ENCODE measurements around the gene DENND1C. TPM values are rescaled to one million over a fixed set of nuclear protein-coding genes. Genes with fewer than 3 reads are reported as not detected.

Gene DENND1C
- total RNA-seq, 2 experiments from 2014 or later, result 58.2 to 61.2 TPM

DNA sequence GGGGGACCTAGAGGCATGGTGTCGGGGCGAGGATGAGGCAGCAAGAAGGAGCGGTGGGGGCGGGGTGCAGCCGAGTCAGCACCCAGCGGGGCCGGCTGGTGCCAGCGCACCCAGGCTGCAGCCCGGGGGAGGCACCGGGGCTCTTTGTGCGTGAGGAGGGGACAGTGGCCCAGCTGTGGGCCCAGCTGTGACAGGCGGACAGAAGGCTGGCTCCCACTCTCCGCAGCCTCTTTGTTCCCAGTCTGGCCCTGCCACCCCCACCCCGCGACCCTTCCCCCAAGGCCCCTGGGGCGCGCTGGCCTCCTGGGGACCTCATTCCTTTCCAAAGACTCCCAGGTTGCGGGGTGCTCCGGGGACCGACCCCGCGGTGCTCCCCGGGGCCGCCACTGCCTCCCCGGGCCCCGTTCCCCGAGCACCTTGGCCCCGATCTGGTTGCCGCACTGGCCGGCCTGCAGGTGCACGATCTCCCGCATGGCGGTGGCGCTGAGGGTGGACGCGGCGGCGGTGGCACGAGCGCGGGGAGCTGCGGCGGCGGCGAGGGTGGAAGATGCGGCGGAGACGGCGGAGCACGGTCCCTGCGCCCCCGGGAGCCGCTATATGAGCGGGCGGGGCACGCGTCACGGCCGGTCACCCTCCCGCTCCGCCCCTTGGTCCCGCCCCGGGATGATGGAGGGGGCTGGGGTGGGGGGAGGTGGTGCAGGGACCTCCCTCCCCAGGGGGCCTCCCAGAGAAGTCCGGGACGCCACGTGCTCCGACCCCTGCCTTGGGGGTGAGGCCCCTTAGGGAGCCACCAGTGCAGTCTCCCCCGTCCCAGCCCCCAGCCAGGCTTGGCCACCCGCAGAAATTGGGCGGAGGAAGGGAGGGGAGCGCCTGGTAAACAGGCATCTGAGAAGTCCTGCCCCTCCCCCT is 20.4 kb upstream of the DENND1C start, which contains the start of gene TUBB4A:
TSS of gene TUBB4A (minus strand) at position 570 of the 909 bp plus-strand sequence. CDS start at position 473, 97 bp downstream.
- intact Hi-C loops (cut with micrococcal nuclease), result no loop called here
- peaks cover 14% of the 10 kb centered on the region for H3K4me1 Mint-ChIP-seq (ENCODE audit: low read depth)
- peak within 1 kb of the TSS; percentile 61 for H3K27ac Mint-ChIP-seq
- ATAC-seq (peak; percentile 76), DNase-seq (peak; percentile 70)
- CTCF ChIA-PET, result interaction anchor here (1.3 to 1.7 kb wide), 3 partner anchors 14 to 65 kb away, joined by 3 to 6 read pairs (median 4); partner anchors contain the start of gene DENND1C
- H3K4me3 Mint-ChIP-seq, result peak within 1 kb of the TSS; percentile 78
- H3K27me3 Mint-ChIP-seq, result peaks cover 3% of the 10 kb centered on the region
- no peaks in the 10 kb centered on the region for H3K36me3 Mint-ChIP-seq (ENCODE audit: low read depth)
- no peaks in the 10 kb centered on the region for H3K9me3 Mint-ChIP-seq
- POLR2A ChIA-PET, result interaction anchor here (0.8 to 1.3 kb wide), 3 partner anchors 11 to 76 kb away, joined by 4 to 8 read pairs (median 4); partner anchors contain the start of gene DENND1C
- TF ChIP-seq, protein P1, sequence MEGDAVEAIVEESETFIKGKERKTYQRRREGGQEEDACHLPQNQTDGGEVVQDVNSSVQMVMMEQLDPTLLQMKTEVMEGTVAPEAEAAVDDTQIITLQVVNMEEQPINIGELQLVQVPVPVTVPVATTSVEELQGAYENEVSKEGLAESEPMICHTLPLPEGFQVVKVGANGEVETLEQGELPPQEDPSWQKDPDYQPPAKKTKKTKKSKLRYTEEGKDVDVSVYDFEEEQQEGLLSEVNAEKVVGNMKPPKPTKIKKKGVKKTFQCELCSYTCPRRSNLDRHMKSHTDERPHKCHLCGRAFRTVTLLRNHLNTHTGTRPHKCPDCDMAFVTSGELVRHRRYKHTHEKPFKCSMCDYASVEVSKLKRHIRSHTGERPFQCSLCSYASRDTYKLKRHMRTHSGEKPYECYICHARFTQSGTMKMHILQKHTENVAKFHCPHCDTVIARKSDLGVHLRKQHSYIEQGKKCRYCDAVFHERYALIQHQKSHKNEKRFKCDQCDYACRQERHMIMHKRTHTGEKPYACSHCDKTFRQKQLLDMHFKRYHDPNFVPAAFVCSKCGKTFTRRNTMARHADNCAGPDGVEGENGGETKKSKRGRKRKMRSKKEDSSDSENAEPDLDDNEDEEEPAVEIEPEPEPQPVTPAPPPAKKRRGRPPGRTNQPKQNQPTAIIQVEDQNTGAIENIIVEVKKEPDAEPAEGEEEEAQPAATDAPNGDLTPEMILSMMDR (IDR thresholded peaks at IDR 0.05), result peak; percentile 22

DNA sequence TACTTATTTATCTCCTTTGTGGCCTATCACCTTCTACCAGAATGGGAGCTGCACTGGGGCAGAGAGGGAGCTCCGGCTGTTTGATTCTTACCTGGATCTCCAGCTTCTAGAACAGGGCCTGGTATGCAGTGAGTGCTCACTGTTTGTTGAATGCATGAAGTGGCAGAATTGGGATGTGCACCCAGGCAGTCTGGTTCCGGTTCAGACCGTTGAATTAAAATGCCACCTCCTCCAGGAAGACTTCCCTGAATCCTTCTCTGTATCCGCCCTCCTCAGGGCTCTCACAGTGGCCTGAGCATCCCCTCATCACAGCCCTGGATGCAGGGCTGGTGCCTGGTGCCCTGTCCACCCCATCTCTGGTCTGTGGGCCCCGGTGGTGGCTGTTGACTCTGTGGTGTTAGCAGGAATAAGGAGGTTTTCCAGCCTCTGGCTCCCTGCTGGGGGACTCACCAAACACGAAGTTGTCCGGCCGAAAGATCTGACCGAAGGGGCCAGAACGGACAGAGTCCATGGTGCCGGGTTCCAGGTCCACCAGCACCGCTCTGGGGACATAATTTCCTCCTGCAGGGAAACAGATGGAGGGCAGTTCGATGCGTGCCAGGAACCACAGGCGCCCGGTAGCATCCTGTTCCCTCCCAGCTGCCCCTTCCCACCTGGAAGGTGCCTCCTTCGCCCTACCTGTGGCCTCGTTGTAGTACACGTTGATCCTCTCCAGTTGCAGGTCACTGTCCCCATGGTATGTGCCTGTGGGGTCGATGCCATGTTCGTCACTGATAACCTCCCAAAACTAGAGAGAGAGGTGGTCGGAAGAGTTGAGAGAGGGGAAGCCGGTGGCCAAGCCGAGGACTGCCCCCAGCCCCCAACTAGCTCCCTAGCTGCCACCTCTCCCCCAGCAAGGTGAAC is 19.5 kb upstream of the DENND1C start:
- H3K4me3 Mint-ChIP-seq, result peak overlapping the region; percentile 78

DNA sequence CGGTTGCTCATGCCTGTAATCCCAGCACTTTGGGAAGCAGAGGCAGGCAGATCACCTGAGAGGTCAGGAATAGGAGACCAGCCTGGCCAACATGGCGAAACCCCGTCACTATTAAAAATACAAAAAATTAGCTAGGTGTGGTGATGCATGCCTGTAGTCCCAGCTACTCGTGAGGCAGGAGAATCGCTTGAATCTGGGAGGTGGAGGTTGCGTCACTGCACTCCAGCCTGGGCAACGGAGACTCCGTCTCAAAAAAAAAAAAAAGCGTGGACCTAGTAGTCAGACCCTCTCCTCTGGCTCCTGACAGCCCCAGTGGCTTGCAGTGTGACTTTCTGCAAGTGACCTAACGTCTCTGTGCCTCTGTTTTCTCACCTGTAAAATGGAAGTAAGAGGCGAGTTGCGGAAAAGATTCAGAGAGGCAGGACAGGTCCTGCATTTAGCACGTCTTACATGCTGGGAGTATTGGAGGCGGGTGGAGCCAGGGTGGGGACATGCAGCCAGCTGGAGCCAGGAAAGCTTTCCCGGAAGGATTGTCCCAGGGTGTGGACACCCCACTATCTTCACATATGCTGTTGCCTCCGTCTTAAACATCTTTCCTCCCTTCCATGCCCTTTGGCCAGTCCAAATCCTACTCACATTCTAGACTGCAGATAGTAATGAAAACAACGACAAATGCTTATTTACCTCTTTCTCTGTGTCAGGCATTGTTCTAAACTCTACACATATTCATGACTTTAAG is 17.6 kb upstream of the DENND1C start:
- no peak overlapping the region for H3K4me3 Mint-ChIP-seq
- intact Hi-C loops (cut with micrococcal nuclease), result no loop called here
- ChIA-PET CTCF (interaction anchor here (1.4 kb wide), 1 partner anchor 10 kb away, joined by 4 read pairs; no protein-coding TSS in a partner anchor), POLR2A (interaction anchor here (1.5 kb wide), 1 partner anchor 18 kb away, joined by 4 read pairs; the partner anchor contains the start of gene DENND1C)
- H3K36me3 Mint-ChIP-seq (ENCODE audit: low read depth), result no peaks in the 10 kb centered on the region
- H3K4me1 Mint-ChIP-seq (ENCODE audit: low read depth), result peaks cover 8% of the 10 kb centered on the region
- TF ChIP-seq, protein P1 (IDR thresholded peaks at IDR 0.05), result no peak
- DNase-seq, result no peak
- no peak overlapping the region for H3K27ac Mint-ChIP-seq
- peaks cover 3% of the 10 kb centered on the region for H3K27me3 Mint-ChIP-seq
- ATAC-seq, result no peak
- no peaks in the 10 kb centered on the region for H3K9me3 Mint-ChIP-seq

More for the DNA sequence above, 19.5 kb upstream of the DENND1C start:
- ChIA-PET CTCF (interaction anchor here (1.1 to 1.6 kb wide), 2 partner anchors 19 to 362 kb away, joined by 3 to 4 read pairs; partner anchors contain the start of gene DENND1C), POLR2A (interaction anchor here (0.8 to 1.5 kb wide), 3 partner anchors 10 to 76 kb away, joined by 4 read pairs; partner anchors contain the start of gene DENND1C)
- DNase-seq, result no peak
- TF ChIP-seq, protein P1 (IDR thresholded peaks at IDR 0.05), result no peak
- no peak for ATAC-seq
- intact Hi-C loops (cut with micrococcal nuclease), result no loop called here
- Mint-ChIP-seq H3K27me3 (peaks cover 3% of the 10 kb centered on the region), H3K27ac (peak overlapping the region; percentile 61), H3K4me1 (ENCODE audit: low read depth) (peaks cover 14% of the 10 kb centered on the region), H3K36me3 (ENCODE audit: low read depth) (no peaks in the 10 kb centered on the region), H3K9me3 (no peaks in the 10 kb centered on the region)

GRCh38 chr19:6498294-6499036 is 16.9 kb upstream of the DENND1C start:
- no peaks in the 10 kb centered on the region for H3K36me3 Mint-ChIP-seq (ENCODE audit: low read depth)
- intact Hi-C loops (cut with micrococcal nuclease), result no loop called here
- CTCF ChIA-PET, result no interaction called here
- POLR2A ChIA-PET, result no interaction called here
- H3K27ac Mint-ChIP-seq, result no peak overlapping the region
- TF ChIP-seq, protein P1 (IDR thresholded peaks at IDR 0.05), result no peak
- H3K4me1 Mint-ChIP-seq (ENCODE audit: low read depth), result peaks cover 8% of the 10 kb centered on the region
- H3K4me3 Mint-ChIP-seq, result no peak overlapping the region
- no peak for ATAC-seq
- no peaks in the 10 kb centered on the region for H3K9me3 Mint-ChIP-seq
- peaks cover 3% of the 10 kb centered on the region for H3K27me3 Mint-ChIP-seq
- no peak for DNase-seq

Measured in activated CD8-positive, alpha-beta T cell treated with anti-CD3 and anti-CD28 coated beads for 36 hours (primary cell).